Natural killer cell treated with Interleukin-12 subunit alpha and Interleukin-12 subunit beta and Interleukin-15 and Interleukin-18, amount 100 ng/mL, for 72 hours (primary cell): ENCODE measurements around the gene DNPEP. TPM values are rescaled to one million over a fixed set of nuclear protein-coding genes. Genes with fewer than 3 reads are reported as not detected.

Experiments used
- ATAC-seq, 2 donors: fragments of 150-1000 bp; cut with Tn5 transposase in 1 of 2; sonication (Bioruptor Pico), chemical (Tn5 transposase) in 1 of 2; 2 replicates each; pipeline ENCODE4 v1.10.0; 2021
- DNase-seq: peaks from one replicate; pipeline ENCODE4 v3.0.0; 2022; ENCODE audit warnings: low spot score
- H3K27ac Mint-ChIP-seq, 2 donors: 1 replicate in 1 of 2; 2 replicates in 1 of 2; pipeline ENCODE4 v1.8.0; 2022; ENCODE audit warnings: mixed read lengths in 2 of 2, mild to moderate bottlenecking in 1 of 2, moderate library complexity in 1 of 2
- H3K27me3 Mint-ChIP-seq, 2 donors: 1 replicate in 1 of 2; 2 replicates in 1 of 2; pipeline ENCODE4 v1.8.0; 2022; ENCODE audit warnings: mixed read lengths in 2 of 2
- H3K36me3 Mint-ChIP-seq: one replicate; pipeline ENCODE4 v1.8.0; 2022; ENCODE audit warnings: mixed read lengths
- H3K4me1 Mint-ChIP-seq, 2 donors: 1 replicate in 1 of 2; 2 replicates in 1 of 2; pipeline ENCODE4 v1.8.0; 2022; ENCODE audit warnings: low read depth in 2 of 2, mixed read lengths in 2 of 2, mild to moderate bottlenecking in 1 of 2
- H3K4me3 Mint-ChIP-seq: one replicate; pipeline ENCODE4 v1.8.0; 2022; ENCODE audit warnings: mixed read lengths
- H3K9me3 Mint-ChIP-seq: 2 replicates; pipeline ENCODE4 v1.8.0; 2022; ENCODE audit warnings: mixed read lengths
- total RNA-seq, 2 donors: library from RNA; stranded (reverse); gene quantifications; one replicate each; pipeline ENCODE4 v1.2.3, GENCODE V29; 2022

DNPEP gene
- total RNA-seq, 2 donors from 2014 or later = 85.3 to 116 TPM

DNA sequence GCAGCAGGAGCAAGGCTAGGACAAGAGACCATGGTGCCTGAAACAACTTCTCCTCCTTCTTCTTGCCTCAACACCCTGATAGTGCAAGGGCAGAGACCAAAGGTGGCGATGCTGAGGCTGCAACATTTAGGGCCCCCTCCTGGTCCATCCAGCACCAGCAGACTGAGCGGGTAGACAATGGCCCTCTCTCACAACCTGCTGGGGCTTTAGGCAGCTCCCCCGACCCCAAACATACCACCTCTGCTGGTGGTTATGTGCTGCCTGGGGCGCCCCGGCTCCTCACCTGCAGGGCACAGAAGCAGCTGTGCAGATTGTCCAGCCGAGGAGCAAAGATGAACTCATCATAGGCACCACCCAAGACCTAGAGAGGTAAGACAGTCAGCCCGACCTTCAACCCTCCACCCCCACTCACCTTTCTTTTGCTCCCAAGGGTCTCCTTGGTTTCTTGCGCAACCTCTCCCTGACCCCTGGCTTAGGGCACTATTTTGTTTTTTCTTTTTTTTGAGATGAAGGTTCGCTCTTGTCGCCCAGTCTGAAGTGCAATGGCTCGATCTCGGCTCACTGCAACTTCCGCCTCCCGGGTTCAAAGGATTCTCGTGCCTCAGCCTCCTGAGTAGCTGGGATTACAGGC is 3.5 kb downstream of the DNPEP start:
- no peak for ATAC-seq
- H3K4me3 Mint-ChIP-seq = no peak overlapping the region

GRCh38 chr2:219381448-219381847 is 6.3 kb downstream of the DNPEP start:
- H3K36me3 Mint-ChIP-seq = peaks cover 5% of the 10 kb centered on the region
- ATAC-seq (no peak), DNase-seq (no peak)
- peaks cover 6 to 8% of the 10 kb centered on the region in 2 donors for H3K4me1 Mint-ChIP-seq
- no peaks in the 10 kb centered on the region for H3K27me3 Mint-ChIP-seq
- no peak overlapping the region for H3K27ac Mint-ChIP-seq
- no peak overlapping the region for H3K4me3 Mint-ChIP-seq
- H3K9me3 Mint-ChIP-seq = no peaks in the 10 kb centered on the region

More for the DNA sequence above, 3.5 kb downstream of the DNPEP start:
- DNase-seq = no peak
- no peaks in the 10 kb centered on the region for H3K27me3 Mint-ChIP-seq
- H3K36me3 Mint-ChIP-seq = peaks cover 5% of the 10 kb centered on the region
- peaks cover 12 to 15% of the 10 kb centered on the region in 2 donors for H3K4me1 Mint-ChIP-seq
- no peaks in the 10 kb centered on the region for H3K9me3 Mint-ChIP-seq
- H3K27ac Mint-ChIP-seq = peak overlapping the region in 1 of 2 donors; percentile 50

DNA sequence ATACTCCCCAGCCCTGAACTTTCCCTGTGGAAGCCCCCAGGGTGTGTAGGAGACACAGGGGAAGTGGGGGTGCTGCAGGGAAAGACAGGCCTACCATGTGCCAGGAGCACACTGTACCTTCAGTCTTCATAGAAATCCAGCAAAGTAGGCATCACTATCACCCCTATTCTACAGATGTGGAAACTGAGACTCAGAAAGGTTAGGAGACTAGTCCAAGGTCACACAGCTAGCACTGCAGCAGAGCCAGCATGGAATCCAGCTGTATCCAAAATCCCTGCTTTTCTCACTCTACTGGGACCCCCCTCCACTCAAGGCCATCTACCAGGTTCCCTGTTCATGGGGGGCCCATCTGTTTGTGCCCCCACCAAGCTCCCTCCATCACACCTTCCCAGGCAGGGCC is 6.8 kb downstream of the DNPEP start:
- H3K27me3 Mint-ChIP-seq = no peaks in the 10 kb centered on the region
- H3K36me3 Mint-ChIP-seq = peaks cover 5% of the 10 kb centered on the region
- DNase-seq = no peak

GRCh38 chr2:219378163-219378851 is 9.4 kb downstream of the DNPEP start:
- H3K27me3 Mint-ChIP-seq = no peaks in the 10 kb centered on the region
- no peaks in the 10 kb centered on the region for H3K9me3 Mint-ChIP-seq
- H3K4me3 Mint-ChIP-seq = no peak overlapping the region
- DNase-seq = no peak
- H3K4me1 Mint-ChIP-seq = peaks cover under 1% of the 10 kb centered on the region in 2 donors
- no peak overlapping the region for H3K27ac Mint-ChIP-seq
- ATAC-seq = no peak
- peaks cover 1% of the 10 kb centered on the region for H3K36me3 Mint-ChIP-seq

More for the DNA sequence above, 6.8 kb downstream of the DNPEP start:
- Mint-ChIP-seq H3K9me3 (no peaks in the 10 kb centered on the region), H3K4me1 (peaks cover 6 to 8% of the 10 kb centered on the region in 2 donors), H3K27ac (no peak overlapping the region), H3K4me3 (no peak overlapping the region)
- ATAC-seq = no peak

DNA sequence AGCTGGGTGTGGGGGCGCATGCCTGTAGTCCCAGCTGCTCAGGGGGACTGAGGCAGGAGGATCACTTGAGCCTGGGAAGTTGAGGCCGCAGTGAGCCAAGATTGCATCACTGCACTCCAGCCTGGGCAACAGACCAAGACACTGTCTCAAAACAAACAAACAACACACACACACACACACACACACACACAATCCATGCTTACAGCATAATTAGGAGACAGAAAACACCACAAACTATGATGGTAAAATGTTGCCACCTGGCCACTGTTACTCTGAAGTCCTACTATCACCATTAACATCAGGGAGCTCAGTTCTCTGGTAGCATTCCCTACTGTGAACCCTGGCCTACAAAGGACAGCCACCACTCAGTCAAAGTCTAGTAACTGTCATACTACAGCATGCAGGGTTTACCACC is 18.3 kb downstream of the DNPEP start:
- Mint-ChIP-seq H3K4me3 (no peak overlapping the region), H3K27ac (no peak overlapping the region), H3K36me3 (no peaks in the 10 kb centered on the region), H3K4me1 (no peaks in the 10 kb centered on the region), H3K27me3 (no peaks in the 10 kb centered on the region), H3K9me3 (no peaks in the 10 kb centered on the region)
- DNase-seq (no peak), ATAC-seq (no peak)

GRCh38 chr2:219368690-219369191 is 19.0 kb downstream of the DNPEP start:
- no peaks in the 10 kb centered on the region for H3K9me3 Mint-ChIP-seq
- H3K36me3 Mint-ChIP-seq = no peaks in the 10 kb centered on the region
- no peaks in the 10 kb centered on the region for H3K27me3 Mint-ChIP-seq
- no peak overlapping the region for H3K27ac Mint-ChIP-seq
- no peak overlapping the region for H3K4me3 Mint-ChIP-seq
- no peaks in the 10 kb centered on the region for H3K4me1 Mint-ChIP-seq
- no peak for ATAC-seq
- DNase-seq = no peak

DNA sequence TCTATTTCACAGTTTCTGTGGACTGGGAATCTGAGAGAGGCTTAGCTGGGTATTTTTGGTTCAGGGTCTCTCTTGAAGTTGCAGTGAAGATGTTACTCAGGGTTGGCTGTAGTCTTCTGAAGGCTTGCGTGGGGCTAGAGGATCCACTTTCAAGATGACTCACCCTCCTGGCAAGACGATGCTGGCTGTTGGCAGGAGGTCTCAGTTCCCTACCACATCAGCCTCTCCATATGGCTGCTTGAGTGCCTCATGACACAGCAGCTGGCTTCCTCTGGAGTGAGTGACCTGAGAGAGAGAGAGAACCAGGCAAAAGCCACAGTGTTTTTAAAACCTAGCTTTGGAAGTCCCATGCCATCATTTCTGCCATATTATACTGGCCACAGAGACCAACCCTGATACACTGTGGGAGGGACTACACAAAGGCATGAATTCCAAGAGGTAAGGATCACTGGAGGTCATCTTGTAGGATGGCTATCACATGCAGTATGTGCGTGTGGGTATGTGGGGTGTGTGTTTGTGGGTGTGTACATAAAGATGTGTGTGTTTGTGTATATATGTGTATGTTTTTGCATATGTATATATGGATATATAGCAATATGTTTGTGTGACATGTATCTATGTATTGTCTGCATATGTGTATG is 25.1 kb downstream of the DNPEP start:
- H3K36me3 Mint-ChIP-seq = no peaks in the 10 kb centered on the region
- H3K4me1 Mint-ChIP-seq = peaks cover 3 to 18% of the 10 kb centered on the region in 2 donors
- no peak overlapping the region for H3K27ac Mint-ChIP-seq
- DNase-seq (no peak), ATAC-seq (peak; percentile 57 to 84)
- peak overlapping the region; percentile 52 for H3K4me3 Mint-ChIP-seq
- no peaks in the 10 kb centered on the region for H3K9me3 Mint-ChIP-seq
- peaks cover 12 to 17% of the 10 kb centered on the region in 2 donors for H3K27me3 Mint-ChIP-seq

DNA sequence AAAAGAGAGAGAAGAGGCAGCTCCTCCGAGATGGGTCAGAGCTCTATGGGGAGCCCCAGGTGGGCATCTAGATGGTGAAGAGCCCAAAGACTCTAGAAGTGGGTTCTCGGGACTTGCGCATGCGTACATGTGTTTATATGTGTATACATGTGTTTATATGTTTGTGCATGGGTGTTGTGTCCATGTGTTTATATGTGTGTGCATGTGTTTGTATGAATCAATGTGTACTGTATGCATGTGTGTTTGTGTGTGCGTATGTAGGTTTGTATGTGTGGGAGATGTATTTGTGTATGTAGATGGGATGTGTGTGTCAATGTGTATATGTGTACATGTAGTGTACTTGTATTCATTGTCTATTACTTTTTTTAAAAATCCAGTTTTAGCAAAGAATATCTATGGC is 25.6 kb downstream of the DNPEP start:
- Mint-ChIP-seq H3K9me3 (no peaks in the 10 kb centered on the region), H3K27ac (no peak overlapping the region), H3K4me3 (no peak overlapping the region), H3K4me1 (peaks cover 3 to 18% of the 10 kb centered on the region in 2 donors), H3K36me3 (no peaks in the 10 kb centered on the region), H3K27me3 (peaks cover 15 to 19% of the 10 kb centered on the region in 2 donors)
- ATAC-seq (no peak), DNase-seq (no peak)

DNA sequence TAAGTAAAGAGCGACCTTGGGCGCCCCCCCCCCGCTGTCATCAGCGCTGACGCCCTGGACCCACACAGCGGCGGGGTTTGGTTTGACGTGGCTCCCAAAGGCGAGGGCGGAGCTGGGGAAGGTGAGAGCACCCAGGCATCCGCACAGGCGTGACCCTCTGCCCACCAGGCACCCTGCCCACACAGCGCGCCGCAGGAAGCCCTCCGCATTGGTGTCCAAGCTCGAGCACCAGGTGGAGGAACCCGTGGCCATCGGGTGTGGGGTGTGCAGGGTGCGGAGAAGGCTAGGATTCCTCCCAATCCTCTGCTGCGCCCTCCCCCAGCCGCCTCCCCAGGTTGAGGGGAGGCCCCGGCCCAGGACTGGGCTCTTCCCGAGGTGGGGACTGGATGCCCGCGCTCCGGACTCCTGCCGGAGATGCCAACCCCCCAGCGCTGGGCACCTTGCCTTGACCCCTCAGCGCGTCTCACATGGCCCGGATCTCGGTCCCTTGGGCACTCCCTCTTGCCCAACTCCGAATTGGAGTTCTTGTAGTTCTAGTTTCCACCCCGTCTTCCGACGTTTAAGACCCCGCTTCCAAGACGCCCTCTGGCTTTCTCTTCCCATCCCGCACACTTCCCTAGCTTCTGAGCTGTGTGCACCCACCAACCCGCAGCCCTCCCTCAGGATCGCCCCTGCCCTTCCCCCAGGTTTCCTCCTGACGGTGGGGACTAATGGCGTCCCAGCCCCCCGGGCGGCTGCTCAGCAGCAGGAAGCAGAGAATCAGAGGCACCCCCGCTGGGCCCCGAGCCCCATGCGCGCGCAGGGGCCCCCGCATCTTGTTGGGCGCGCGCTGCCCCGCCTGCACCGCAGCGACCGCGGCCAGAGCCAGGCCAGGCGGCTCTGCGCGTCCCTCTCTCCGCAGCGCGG is 29.3 kb downstream of the DNPEP start:
- ATAC-seq = peak; percentile 41 to 48
- Mint-ChIP-seq H3K27ac (no peak overlapping the region), H3K36me3 (no peaks in the 10 kb centered on the region), H3K9me3 (no peaks in the 10 kb centered on the region), H3K27me3 (peaks cover 35 to 39% of the 10 kb centered on the region in 2 donors), H3K4me1 (peaks cover 7 to 21% of the 10 kb centered on the region in 2 donors), H3K4me3 (no peak overlapping the region)
- DNase-seq = no peak

DNA sequence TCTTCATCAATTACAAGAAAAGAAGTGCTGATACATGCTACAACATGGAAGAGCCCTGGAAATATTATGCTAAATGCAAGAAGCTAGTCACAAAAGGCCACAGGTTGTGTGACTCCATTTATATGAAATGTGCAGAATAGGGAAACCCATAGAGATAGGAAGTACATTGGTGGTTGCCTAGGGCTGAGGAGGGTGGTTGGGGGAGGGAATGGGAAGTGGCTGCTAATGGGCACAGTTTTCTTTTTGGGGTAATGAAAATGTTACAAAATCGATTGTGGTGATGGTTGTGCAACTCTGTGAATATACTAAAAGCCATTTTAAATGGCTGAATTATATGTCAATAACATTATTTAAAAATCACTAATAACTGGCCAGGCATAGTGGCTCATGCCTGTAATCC is 30.9 kb downstream of the DNPEP start:
- Mint-ChIP-seq H3K9me3 (no peaks in the 10 kb centered on the region), H3K27me3 (peaks cover 36 to 39% of the 10 kb centered on the region in 2 donors), H3K36me3 (no peaks in the 10 kb centered on the region), H3K4me3 (no peak overlapping the region), H3K27ac (no peak overlapping the region), H3K4me1 (peaks cover 3 to 5% of the 10 kb centered on the region in 2 donors)
- ATAC-seq (no peak), DNase-seq (no peak)

GRCh38 chr2:219354582-219354981 is 33.1 kb downstream of the DNPEP start:
- DNase-seq (no peak), ATAC-seq (no peak)
- peaks cover 33 to 34% of the 10 kb centered on the region in 2 donors for H3K27me3 Mint-ChIP-seq
- H3K4me1 Mint-ChIP-seq = peaks cover 3 to 5% of the 10 kb centered on the region in 2 donors
- H3K9me3 Mint-ChIP-seq = no peaks in the 10 kb centered on the region
- H3K4me3 Mint-ChIP-seq = no peak overlapping the region
- H3K36me3 Mint-ChIP-seq = no peaks in the 10 kb centered on the region
- no peak overlapping the region for H3K27ac Mint-ChIP-seq

DNA sequence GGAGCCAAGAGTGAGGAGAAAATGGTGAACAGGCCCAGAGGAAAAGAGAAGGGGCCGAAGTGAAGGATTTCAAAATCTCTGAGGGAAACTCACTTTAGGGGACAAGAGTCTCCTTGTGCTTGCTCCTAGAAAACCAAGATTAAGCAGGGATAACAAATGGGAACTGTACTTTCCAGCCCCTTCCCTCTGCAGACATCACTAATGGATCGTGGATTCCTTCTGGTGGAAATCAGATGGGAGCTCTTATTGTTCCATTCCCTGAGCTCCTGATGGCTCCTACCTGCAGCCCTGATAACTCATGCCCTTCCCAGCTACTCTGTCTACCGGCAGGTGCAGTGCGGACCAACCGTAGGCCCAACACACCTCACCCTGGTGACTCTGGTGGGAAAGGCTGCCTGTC is 34.6 kb downstream of the DNPEP start:
- H3K36me3 Mint-ChIP-seq = no peaks in the 10 kb centered on the region
- DNase-seq = no peak
- H3K4me1 Mint-ChIP-seq = peaks cover 3 to 5% of the 10 kb centered on the region in 2 donors
- peaks cover 36 to 41% of the 10 kb centered on the region in 2 donors for H3K27me3 Mint-ChIP-seq
- no peak overlapping the region for H3K27ac Mint-ChIP-seq
- no peak overlapping the region for H3K4me3 Mint-ChIP-seq
- no peak for ATAC-seq
- no peaks in the 10 kb centered on the region for H3K9me3 Mint-ChIP-seq

DNA sequence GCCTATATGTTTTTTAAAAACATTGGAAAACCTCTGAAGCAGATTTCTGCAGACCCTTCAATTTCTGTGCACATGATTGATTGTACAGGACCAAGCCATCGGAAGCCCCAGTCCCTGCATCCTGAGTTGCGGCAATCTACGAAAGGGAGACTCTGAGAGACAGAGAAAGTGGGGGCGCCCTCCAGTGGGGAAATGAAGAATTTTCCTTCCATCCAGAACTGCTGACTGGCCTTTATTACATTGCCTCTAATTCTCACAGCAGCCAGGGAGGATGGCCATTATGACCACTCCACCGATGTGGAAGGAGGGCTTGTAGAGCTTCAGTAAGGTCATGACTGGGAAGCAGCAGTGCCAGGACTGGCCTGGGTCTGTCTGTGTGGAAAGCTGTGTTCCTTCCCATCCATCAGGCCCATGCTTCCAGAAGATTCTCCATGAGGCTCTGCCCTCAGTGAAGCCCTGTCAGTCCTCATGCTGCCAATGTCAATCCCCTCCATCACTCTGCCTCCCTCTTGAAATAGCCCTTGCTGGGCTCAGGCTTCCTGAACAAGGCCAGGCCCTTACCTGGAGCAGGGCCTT is 35.2 kb downstream of the DNPEP start:
- Mint-ChIP-seq H3K27me3 (peaks cover 38 to 43% of the 10 kb centered on the region in 2 donors), H3K36me3 (no peaks in the 10 kb centered on the region), H3K27ac (no peak overlapping the region), H3K4me1 (peaks cover 3 to 5% of the 10 kb centered on the region in 2 donors), H3K4me3 (no peak overlapping the region), H3K9me3 (no peaks in the 10 kb centered on the region)
- DNase-seq (peak; percentile 72), ATAC-seq (peak; percentile 56 to 64)
